HG03354 (cell line): ENCODE data around the gene NUDT14.

ENCODE experiments used
- ATAC-seq: cut with Tn5 transposase; IDR thresholded peaks from one replicate; pipeline ENCODE4 v1.9.1; 2021; ENCODE audit warnings: mild to moderate bottlenecking; ENCODE audit not compliant: unreplicated experiment, poor library complexity, severe bottlenecking

NUDT14 gene

DNA sequence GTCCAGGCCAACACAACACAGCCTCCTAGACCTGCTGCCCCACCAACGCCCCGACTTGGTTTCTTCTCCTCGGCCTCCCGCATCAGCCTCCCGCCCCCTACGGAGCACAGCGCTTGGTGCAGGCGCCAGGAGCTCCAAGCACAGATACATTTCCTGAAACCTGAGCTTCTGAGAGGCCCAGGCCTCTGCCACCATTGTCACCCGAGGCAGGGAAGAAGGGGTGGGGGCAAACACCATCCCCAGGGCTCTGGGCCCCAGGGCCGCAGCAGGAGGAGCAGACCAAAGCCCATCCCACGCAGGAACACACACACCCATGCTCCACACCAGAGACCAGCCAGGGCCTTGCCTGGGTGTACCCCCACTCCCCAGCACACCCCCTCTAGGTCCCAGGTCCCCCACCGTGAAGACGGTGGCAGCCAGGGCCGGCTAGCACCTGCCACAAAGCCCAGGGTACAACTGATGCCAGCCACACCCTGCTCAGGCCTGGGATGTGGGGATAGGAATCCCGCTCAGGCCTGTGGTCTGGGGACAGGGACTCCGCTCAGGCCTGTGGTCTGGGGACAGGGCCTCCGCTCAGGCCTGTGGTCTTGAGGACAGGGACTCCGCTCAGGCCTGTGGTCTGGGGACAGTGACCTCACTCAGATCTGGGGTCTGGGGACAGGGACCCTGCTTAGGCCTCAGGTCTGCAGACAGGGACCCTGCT, 17.9 kb downstream of the NUDT14 start:
- no peak for ATAC-seq

DNA sequence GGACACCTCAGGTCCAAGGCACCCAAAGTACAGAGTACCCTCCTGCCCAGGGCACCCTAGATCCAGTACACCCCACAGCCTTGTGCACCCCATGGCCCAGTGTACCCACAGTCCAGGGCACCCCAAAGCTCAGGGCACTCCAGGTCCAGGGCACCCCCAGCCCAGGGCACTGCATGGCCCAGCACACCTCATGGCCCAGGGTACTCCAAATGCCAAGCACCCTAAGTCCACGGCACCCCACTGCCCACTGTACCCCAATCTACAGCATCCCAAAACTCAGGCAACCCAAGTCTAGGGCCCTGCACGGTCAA, 18.5 kb downstream of the NUDT14 start:
- no peak for ATAC-seq

DNA sequence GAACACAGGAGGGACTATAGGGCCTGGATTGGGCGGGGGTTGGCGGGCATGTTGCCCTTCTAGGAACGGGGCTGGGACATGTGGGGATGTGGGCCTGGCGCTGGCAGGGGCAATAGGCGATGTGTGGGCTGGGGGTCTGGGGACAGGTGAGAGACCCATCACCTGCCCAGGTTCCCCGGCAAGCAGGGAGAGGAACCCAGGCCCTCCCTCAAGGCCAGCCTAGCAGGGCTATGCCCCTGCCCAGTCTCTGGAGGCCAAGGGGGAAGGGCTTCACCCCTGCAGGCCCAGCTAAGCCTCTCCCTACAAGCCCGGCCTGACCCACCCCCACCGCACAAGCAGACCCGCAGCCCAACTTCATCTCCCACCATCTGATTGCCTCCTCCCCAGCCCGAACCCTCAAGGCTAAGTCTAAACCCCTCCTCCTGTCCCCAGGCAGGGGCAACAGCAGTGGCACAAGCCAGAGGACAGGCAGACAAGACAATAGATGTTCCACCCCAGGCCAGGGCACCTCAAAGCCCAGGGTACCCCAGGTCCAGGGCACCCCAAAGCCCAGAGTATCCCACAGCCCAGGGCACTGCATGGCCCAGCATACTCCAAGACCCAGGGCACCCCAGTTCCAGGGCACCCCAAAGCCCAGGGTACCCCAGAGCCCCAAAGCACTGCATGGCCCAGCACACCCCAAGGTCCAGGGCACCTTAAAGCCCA, 19.0 kb downstream of the NUDT14 start:
- ATAC-seq: no peak

- ATAC-seq: no peak
Measured at GRCh38 chr14:105161309-105161708, 19.8 kb downstream of the NUDT14 start.

DNA sequence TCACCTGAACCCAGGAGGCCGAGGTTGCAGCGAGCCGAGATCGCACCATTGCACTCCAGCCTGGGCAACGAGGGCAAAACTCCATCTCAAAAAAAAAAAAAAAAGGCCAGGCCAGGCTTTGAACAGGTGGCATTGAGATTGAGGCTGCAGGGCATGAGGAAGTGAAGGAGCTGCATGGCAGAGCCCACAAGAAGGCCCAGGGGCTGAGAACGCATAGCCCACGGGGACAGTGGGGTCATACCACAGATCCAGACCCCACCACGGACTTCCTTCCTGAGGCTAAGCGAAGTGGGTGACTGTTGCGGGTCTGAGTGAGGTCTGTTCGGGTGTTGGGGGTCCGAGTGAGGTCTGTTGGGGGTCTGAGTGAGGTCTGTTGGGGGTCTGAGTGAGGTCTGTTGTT, 20.3 kb downstream of the NUDT14 start:
- no peak for ATAC-seq

DNA sequence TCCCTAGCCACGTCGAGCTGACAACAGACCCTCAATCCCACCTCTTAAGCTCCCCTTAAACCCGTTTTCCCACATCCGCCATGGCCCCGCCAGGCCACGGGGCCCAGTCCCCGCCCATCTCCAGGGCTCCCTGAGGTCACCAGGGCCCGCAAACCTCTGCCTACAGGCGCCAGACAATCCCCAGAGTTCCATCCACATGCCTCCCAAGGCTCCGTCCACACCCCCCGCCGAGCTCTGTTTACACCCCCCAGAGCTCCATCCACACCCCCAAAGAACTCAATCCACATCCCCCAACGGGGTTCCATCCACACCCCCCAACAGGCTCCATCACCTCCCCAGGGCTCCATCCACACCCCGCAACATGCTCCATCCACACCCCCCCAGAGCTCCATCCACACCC, 21.8 kb downstream of the NUDT14 start:
- no peak for ATAC-seq

GRCh38 chr14:105158794-105159193, 22.3 kb downstream of the NUDT14 start:
- no peak for ATAC-seq

- no peak for ATAC-seq
Measured at GRCh38 chr14:105157872-105158271, 23.2 kb downstream of the NUDT14 start.

DNA sequence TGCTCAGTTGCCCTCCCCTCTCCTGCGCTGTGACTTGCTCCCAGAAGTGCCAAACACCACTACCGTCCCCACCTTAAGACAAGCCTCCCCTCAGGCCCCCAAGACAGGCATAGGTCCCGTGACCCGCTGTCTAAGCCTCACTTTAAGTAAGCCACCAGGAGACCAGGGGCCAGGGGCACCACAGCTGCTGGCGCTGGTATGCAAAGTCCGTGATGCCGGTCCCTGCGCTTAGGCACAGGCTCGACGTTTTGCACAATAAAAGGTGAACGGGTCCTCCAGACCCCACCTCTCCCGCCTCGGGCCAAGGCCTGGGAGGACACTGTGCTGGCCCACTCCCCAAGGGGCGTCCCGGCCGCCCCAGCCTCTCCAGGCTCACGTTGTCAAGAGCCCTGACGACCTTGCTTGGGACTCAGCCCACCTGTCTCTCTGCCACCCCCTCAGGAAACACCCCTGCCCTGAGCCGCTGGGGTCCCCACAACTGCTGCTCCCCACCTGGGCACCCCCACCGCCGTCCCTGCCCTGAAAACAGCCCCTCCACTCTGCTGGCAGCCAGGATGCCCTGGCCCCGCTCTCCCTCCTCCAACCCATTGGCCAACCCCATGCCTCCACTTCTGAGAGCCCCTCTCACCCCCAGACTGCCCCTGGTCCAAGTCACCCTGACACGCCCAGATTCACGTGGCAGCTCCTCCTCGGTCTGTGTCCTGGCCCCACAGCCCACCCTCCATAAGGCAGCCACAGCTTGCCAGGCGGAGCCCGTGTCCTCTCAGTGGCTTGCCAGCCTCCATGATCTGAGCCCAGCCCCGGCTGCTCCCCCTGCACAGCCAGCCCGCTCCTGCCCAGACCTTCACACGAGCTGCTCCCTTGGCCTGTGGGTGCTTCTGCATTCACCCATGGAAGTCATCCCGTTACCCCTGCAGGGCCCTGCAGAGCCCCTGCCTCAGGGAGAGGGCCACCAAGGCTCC, 24.4 kb downstream of the NUDT14 start:
- ATAC-seq: no peak

DNA sequence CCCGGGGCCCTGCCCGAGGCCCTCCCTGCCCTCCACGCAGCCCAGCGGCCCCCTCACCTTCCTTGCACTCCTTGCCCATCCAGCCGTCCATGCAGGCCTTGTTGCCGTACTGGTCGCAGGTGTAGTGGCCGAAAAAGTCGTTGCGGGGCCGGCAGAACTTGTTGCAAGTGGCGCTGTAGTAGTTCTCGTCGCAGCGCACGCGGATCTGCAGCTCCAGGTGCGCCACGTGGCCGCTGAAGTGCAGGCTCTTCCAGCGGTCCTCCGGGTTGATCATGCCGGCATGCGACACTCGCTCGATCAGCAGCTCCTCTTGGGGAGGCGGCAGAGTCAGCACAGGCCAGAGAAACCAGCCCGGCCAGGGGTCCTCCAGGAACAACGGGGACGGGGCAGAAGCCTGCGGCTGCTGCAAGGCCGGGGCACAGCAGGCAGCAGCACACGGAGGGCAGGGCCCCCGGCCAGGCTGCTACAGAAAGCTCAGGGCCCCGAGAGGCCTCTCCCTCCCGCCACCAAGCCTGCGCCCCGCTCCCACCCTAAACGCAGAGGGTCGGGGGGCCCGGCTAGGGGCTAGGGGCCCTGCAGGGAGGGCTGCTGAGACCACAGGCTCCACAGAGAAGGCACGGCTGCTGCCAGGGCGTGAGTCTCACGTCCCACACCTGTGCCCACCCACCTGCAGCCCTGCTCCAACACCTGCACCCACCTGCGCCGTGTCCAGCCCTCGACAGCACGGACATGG, 25.3 kb downstream of the NUDT14 start:
- no peak for ATAC-seq

- ATAC-seq: no peak
Measured at GRCh38 chr14:105155071-105155651, 26.0 kb downstream of the NUDT14 start.

- ATAC-seq: no peak
Measured at GRCh38 chr14:105154476-105154871, 26.6 kb downstream of the NUDT14 start.

GRCh38 chr14:105153739-105154475, 27.2 kb downstream of the NUDT14 start:
- no peak for ATAC-seq

GRCh38 chr14:105153331-105153731, 27.8 kb downstream of the NUDT14 start:
- ATAC-seq: no peak

DNA sequence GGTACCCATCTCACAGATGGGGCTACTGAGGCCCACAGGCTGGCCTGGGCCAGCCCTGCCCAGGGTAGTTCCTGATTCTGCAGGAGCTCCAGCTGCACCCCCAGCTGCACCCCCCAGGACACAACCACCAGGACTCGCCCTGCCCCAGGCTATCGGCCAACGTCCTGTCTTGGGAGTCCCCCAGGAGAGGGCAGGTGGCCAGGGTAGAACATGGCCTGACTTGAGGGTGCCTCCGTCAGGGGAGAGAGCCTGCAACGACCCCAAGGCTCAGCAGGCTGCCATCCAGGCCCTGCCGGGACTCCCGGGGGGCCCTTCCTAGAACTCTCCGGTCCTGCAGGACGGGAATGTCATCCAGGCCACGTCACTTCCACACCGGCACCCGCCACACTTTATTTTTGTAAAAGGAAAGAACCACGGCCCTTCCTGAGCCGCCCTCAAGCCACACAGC, 28.3 kb downstream of the NUDT14 start:
- no peak for ATAC-seq

GRCh38 chr14:105151838-105152793, 29.0 kb downstream of the NUDT14 start:
- ATAC-seq: no peak

- ATAC-seq: no peak
Measured at GRCh38 chr14:105151084-105151837, 29.9 kb downstream of the NUDT14 start.
